Activated CD4-positive, alpha-beta T cell treated with anti-CD3 and anti-CD28 coated beads, Interleukin-10, Interleukin-2, amounts not matched to agents 100 ng/mL and 50 ng/mL, durations not matched to agents 16 hours and 8 hours (primary cell): ENCODE data around the gene ASMTL.
"Not testable (repeated sequence)": the region's sequence is repeated elsewhere in the genome, so short reads cannot be mapped to it uniquely, and the experiment has no call there.

Experiments used
- DNase-seq: peaks from one replicate; pipeline ENCODE4 v3.0.0-alpha.2; 2020

ASMTL gene

GRCh38 chrX:1481636-1482529 lies 29.2 kb upstream of the ASMTL start:
- DNase-seq, result peak; percentile 92

DNA sequence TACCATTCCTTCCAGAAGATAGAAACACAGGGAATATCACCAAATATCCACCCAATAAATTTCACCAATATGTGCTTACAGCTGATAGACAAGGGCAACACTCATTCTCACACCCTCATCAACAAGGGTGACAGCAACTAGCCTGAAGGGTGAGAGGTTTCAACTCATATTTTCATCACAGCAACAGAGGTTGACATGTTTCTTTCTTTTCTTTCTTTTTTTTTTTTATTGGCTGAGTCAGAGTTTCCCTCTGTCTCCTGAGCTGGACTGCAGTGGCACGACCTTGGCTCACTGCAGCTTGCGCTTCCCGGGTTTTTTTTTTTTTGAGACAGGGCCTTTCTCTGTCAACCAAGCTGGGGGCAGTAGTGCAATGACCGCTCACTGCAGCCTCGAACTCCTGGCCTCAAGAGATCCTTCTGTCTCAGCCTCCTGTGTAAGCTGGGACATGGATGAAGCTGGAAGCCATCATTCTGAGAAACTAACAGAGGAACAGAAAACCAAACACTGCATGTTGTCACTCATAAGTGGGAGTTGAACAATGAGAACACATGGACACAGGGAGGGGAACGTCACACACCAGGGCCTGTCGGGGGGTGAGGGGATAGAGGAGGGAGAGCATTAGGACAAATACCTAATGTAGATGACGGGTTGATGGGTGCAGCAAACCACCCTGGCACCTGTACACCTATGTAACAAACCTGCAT lies 27.5 kb upstream of the ASMTL start:
- DNase-seq, result no peak

DNA sequence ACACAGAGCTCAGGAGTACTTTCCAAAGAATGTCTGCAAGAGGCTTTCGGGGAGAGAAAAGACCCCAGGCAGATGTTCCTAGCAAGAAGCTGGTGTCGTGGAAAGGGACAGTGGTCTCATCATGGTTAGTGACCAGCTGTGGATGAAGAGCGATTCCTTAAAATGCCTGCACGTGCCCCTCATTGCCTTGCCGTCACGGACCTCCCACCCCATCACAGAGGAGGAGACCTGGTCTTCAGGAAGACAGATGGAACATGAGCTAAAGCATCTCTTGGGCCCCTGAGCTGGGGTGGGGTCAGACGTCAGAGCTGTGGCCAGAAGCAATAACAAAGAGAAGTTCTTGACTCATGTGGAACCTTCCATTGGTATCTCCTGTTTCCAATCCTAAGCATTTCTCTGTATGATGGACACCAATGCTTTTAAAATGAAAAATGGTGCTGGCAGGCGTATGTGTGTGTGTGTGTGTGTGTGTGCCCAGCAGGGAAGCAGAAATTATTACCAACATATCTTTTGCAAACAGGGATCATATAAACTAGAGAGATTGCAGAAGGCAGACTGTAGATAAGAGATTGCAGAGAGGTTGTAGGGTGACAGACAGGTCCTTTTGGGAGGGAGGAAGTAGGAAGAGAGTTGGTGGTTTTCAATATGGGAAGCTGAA lies 25.2 kb upstream of the ASMTL start:
- no peak for DNase-seq

- no peak for DNase-seq
Observed at GRCh38 chrX:1477229-1477628, 24.5 kb upstream of the ASMTL start.

- DNase-seq, result no peak
Observed at GRCh38 chrX:1476682-1477081, 24.0 kb upstream of the ASMTL start.

- DNase-seq, result no peak
Observed at GRCh38 chrX:1475881-1476280, 23.2 kb upstream of the ASMTL start.

GRCh38 chrX:1475481-1475880 lies 22.8 kb upstream of the ASMTL start:
- DNase-seq, result no peak

GRCh38 chrX:1474593-1474992 lies 21.9 kb upstream of the ASMTL start:
- DNase-seq, result not testable (repeated sequence)

GRCh38 chrX:1472975-1473374 lies 20.3 kb upstream of the ASMTL start:
- no peak for DNase-seq

DNA sequence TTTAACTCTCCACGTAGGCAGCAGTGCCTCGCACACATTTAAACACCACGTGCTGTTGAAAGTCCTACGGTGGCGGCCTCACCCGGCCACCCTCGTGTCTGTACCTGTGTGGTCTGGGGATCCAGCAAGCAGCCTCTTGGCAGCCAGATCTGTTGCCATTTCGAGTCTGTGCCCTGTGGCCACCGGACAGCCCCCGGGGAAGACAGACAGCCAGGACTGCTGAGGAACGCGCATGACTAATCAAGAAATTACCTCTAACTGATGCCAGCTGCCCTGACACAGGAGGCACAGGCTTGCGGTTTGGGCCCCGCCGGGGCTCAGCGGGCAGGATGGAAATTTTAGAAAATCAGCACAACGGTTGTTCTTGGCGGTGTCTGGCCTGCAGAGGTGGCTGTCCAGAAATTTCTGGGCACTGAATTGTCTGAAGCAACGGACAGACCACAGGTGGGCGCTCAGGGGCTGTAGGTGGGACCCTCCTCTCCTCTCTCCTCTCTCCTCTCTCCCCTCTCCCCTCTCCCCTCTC lies 15.6 kb upstream of the ASMTL start:
- peak; percentile 94 for DNase-seq

- DNase-seq, result peak; percentile 72
Observed at GRCh38 chrX:1466971-1467561, 14.4 kb upstream of the ASMTL start.

DNA sequence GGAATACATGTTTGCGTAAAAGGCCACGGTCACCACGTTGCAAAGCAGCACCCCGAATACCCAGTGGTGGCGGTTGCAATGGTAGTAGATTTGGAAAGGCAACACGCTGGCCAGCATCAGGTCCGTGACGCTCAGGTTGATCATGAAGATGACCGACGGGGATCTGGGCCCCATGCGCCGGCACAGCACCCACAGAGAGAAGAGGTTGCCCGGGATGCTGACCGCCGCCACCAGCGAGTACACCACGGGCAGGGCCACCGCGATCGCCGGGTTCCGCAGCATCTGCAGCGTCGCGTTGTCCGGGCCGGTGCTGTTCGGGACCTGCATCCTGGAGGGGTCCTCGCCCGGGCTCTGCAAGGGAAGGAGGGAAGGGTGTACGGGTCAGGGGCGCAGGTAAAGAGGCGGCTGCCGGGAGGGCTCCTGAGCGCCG lies 13.5 kb upstream of the ASMTL start:
- DNase-seq, result no peak

GRCh38 chrX:1465286-1466231 lies 12.8 kb upstream of the ASMTL start:
- no peak for DNase-seq

GRCh38 chrX:1464971-1465285 lies 12.2 kb upstream of the ASMTL start:
- DNase-seq, result no peak

DNA sequence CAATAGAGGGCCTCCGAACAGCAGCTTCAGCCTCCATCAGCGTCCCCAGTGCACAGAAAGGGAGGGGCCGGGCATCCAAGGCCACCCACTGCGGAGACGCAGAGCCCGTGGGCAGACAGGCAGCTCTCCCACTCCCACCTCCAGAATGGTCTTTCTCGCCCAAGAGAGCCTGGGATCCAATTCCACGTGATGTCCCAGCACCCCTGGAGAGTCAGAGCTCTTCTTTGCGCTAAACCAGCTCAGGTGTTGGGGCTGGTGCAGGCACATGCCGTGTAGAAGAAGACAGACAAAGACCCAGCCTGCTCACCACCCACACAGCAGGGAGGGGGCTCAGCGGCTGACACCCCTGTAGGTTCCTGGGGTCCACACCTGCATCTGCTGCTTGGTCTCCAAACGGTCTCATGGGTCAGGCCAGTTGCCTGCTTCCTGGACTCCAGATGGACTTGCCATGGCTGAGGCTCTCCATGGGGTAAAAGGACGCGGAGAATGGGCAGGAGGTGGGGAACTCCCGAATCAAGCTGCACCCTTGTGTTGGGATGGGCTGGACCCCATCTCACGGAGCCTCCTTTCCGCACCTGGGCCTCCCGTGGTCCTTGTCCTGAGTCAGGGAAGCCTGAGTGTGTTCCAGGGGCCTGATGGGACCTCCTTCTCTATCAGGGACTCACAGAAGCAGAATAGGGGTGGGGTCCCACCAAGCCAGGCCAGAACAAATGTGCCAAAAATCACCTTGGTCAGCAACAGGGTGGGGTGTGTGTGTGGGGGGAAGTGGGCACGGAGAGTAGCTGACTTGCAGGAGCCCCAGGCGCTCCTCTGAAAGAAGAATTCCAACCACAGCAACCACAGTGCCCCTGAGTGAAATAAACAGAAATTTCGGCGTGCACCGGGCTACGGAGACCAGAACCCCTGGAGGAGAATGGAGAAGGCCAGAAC lies 11.6 kb upstream of the ASMTL start:
- DNase-seq, result peak; percentile 62

- DNase-seq, result no peak
Observed at GRCh38 chrX:1463581-1463980, 10.9 kb upstream of the ASMTL start.

DNA sequence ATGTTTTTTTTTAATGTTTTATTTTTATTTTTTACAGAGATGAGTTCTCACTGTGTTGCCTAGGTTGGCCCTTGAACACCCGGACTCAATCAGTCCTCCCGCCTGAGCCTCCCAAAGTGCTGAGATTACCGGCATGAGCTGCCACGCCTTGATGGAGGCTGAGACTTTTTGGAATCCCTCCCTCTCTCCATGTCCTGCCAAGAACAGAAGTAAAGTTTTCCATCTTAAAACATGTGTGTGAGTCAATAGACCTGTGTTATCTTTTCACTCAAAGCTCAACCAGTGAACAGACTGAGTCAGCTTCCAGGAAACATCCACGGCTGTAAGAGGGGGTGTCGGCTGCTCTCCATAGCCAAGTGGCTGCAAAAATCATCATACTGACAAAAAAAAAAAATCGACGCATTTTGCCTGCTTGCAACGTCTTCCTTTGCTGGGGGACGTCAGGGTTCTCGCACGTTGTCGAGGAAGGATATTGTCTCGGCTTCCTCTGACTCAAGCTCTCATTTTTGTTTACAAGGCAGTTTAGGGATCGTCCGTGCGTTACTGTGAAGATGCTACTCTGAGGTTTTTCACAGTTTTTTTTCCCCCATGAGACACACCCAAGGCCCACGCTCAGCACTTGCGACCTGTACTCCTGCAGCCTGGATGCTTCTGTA lies 10.0 kb upstream of the ASMTL start:
- peak; percentile 93 for DNase-seq

- DNase-seq, result no peak
Observed at GRCh38 chrX:1462110-1462509, 9.4 kb upstream of the ASMTL start.

GRCh38 chrX:1455948-1456280 lies 3.2 kb upstream of the ASMTL start:
- DNase-seq, result no peak
